C4-2B (cell line): ENCODE measurements around the gene C20orf173.

Source experiments
- CTCF ChIP-seq: fragments of 450-650 bp; conservative IDR thresholded peaks from 2 replicates; pipeline ENCODE4 v1.5.1; 2017; ENCODE audit warnings: mild to moderate bottlenecking
- ZFX ChIP-seq: fragments of 450-650 bp; IDR thresholded peaks from 2 replicates; pipeline ENCODE4 v1.6.1; 2017

GRCh38 chr20:35499271-35499670 is 30.2 kb downstream of the C20orf173 start:
- TF ChIP-seq CTCF (no peak), ZFX (no peak)
